ENCODE data around the gene CXCL12.

Gene CXCL12

GRCh38 chr10:44382981-44383748 is 1.7 kb downstream of the CXCL12 start:
- H3K36me3 ChIP-seq = no peaks in the 10 kb centered on the region
- H3K27me3 ChIP-seq = peaks cover 81% of the 10 kb centered on the region
- no peaks in the 10 kb centered on the region for H3K9me3 ChIP-seq
- peaks cover 0 to 11% of the 10 kb centered on the region in 2 experiments for H3K4me1 ChIP-seq (ENCODE audit: control insufficient read depth in 1 of 2, insufficient read depth in 1 of 2, low read depth in 1 of 2, low read length in 1 of 2)
- no peak overlapping the region for H3K4me3 ChIP-seq (ENCODE audit: low read depth in 1 of 2, low read length in 1 of 2)
- H3K27ac ChIP-seq = no peak overlapping the region
- TF ChIP-seq, protein P1, sequence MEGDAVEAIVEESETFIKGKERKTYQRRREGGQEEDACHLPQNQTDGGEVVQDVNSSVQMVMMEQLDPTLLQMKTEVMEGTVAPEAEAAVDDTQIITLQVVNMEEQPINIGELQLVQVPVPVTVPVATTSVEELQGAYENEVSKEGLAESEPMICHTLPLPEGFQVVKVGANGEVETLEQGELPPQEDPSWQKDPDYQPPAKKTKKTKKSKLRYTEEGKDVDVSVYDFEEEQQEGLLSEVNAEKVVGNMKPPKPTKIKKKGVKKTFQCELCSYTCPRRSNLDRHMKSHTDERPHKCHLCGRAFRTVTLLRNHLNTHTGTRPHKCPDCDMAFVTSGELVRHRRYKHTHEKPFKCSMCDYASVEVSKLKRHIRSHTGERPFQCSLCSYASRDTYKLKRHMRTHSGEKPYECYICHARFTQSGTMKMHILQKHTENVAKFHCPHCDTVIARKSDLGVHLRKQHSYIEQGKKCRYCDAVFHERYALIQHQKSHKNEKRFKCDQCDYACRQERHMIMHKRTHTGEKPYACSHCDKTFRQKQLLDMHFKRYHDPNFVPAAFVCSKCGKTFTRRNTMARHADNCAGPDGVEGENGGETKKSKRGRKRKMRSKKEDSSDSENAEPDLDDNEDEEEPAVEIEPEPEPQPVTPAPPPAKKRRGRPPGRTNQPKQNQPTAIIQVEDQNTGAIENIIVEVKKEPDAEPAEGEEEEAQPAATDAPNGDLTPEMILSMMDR (IDR thresholded peaks at IDR 0.05) = no peak

GRCh38 chr10:44382131-44382858 is 2.6 kb downstream of the CXCL12 start:
- no peak overlapping the region for H3K27ac ChIP-seq
- TF ChIP-seq, protein P1 (IDR thresholded peaks at IDR 0.05) = no peak
- no peaks in the 10 kb centered on the region for H3K9me3 ChIP-seq
- H3K36me3 ChIP-seq = no peaks in the 10 kb centered on the region
- peaks cover 72% of the 10 kb centered on the region for H3K27me3 ChIP-seq
- H3K4me3 ChIP-seq (ENCODE audit: low read depth in 1 of 2, low read length in 1 of 2) = no peak overlapping the region
- H3K4me1 ChIP-seq (ENCODE audit: control insufficient read depth in 1 of 2, insufficient read depth in 1 of 2, low read depth in 1 of 2, low read length in 1 of 2) = peaks cover 0 to 11% of the 10 kb centered on the region in 2 experiments

GRCh38 chr10:44380829-44381600 is 3.9 kb downstream of the CXCL12 start:
- H3K27ac ChIP-seq = no peak overlapping the region
- TF ChIP-seq, protein P1 (IDR thresholded peaks at IDR 0.05) = no peak
- peaks cover 59% of the 10 kb centered on the region for H3K27me3 ChIP-seq
- no peaks in the 10 kb centered on the region for H3K9me3 ChIP-seq
- H3K4me3 ChIP-seq (ENCODE audit: low read depth in 1 of 2, low read length in 1 of 2) = no peak overlapping the region
- peaks cover 0 to 11% of the 10 kb centered on the region in 2 experiments for H3K4me1 ChIP-seq (ENCODE audit: control insufficient read depth in 1 of 2, insufficient read depth in 1 of 2, low read depth in 1 of 2, low read length in 1 of 2)
- H3K36me3 ChIP-seq = no peaks in the 10 kb centered on the region

GRCh38 chr10:44379907-44380306 is 5.0 kb downstream of the CXCL12 start:
- no peaks in the 10 kb centered on the region for H3K36me3 ChIP-seq
- peaks cover 0 to 4% of the 10 kb centered on the region in 2 experiments for H3K4me1 ChIP-seq (ENCODE audit: control insufficient read depth in 1 of 2, insufficient read depth in 1 of 2, low read depth in 1 of 2, low read length in 1 of 2)
- TF ChIP-seq, protein P1 (IDR thresholded peaks at IDR 0.05) = no peak
- H3K9me3 ChIP-seq = no peaks in the 10 kb centered on the region
- H3K27ac ChIP-seq = no peak overlapping the region
- peaks cover 48% of the 10 kb centered on the region for H3K27me3 ChIP-seq
- no peak overlapping the region for H3K4me3 ChIP-seq (ENCODE audit: low read depth in 1 of 2, low read length in 1 of 2)

DNA sequence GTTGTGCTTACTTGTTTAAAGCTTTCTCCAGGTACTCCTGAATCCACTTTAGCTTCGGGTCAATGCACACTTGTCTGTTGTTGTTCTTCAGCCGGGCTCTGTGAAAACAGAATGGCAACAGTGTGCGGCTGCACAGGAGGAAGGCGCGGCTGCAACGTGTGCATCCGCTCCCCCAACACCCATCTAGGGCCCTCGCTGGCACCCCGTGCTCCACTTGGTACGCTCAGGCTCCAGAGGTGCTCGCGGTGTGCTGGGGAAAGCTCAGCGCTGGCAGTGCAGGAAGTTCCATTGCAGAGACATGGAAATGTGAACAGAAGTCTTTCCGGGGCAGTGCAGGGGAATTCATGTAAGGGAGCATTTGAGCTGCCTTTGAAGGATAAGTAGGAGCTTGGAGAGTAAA is 6.3 kb downstream of the CXCL12 start:
- TF ChIP-seq, protein P1 (IDR thresholded peaks at IDR 0.05) = no peak
- Histone ChIP-seq H3K27me3 (peaks cover 35% of the 10 kb centered on the region), H3K9me3 (no peaks in the 10 kb centered on the region), H3K4me3 (ENCODE audit: low read depth in 1 of 2, low read length in 1 of 2) (no peak overlapping the region), H3K27ac (no peak overlapping the region), H3K36me3 (no peaks in the 10 kb centered on the region), H3K4me1 (ENCODE audit: control insufficient read depth in 1 of 2, insufficient read depth in 1 of 2, low read depth in 1 of 2, low read length in 1 of 2) (no peaks in the 10 kb centered on the region)
